Kidney epithelial cell (primary cell): ENCODE data around the gene MKLN1. TPM values are rescaled to one million over a fixed set of nuclear protein-coding genes. Genes with fewer than 3 reads are reported as not detected.

Source experiments
- DNase-seq: peaks from one replicate; pipeline ENCODE4 v3.0.0-alpha.2; 2010; ENCODE audit warnings: low read depth
- H3K27me3 ChIP-seq: 2 replicates; pipeline ENCODE4 v1.6.0; 2011; ENCODE audit warnings: low read length; ENCODE audit not compliant: control insufficient read depth, insufficient read depth
- H3K36me3 ChIP-seq: 2 replicates; pipeline ENCODE4 v1.5.1; 2011; ENCODE audit warnings: low read length; ENCODE audit not compliant: control insufficient read depth, insufficient read depth
- H3K4me3 ChIP-seq: 2 replicates; pipeline ENCODE4 v1.5.1; 2011; ENCODE audit warnings: low read depth, mild to moderate bottlenecking, control low read depth, low read length
- CTCF ChIP-seq: IDR thresholded peaks from 2 replicates; pipeline ENCODE4 v1.5.1; 2011; ENCODE audit warnings: mild to moderate bottlenecking, moderate library complexity, low read length, control low read depth, inconsistent platforms; ENCODE audit not compliant: insufficient read depth, poor library complexity, severe bottlenecking
- total RNA-seq: library from RNA; depleted of rRNA; stranded (reverse); fragments of >200 nt; gene quantifications from 2 replicates; pipeline ENCODE4 v1.2.3, GENCODE V29; 2015

The MKLN1 gene
- total RNA-seq, 1 donor from 2014 or later: 18.8 TPM

GRCh38 chr7:131299074-131299473 is 28.6 kb upstream of the MKLN1 start:
- Histone ChIP-seq H3K4me3 (no peak overlapping the region), H3K27me3 (no peaks in the 10 kb centered on the region), H3K36me3 (no peaks in the 10 kb centered on the region)
- no peak for DNase-seq
- no peak for TF ChIP-seq CTCF

- no peak for DNase-seq
- Histone ChIP-seq H3K4me3 (no peak overlapping the region), H3K36me3 (no peaks in the 10 kb centered on the region), H3K27me3 (no peaks in the 10 kb centered on the region)
- no peak for TF ChIP-seq CTCF
Observed at GRCh38 chr7:131300078-131300477, 27.6 kb upstream of the MKLN1 start.

GRCh38 chr7:131300572-131301466 is 26.9 kb upstream of the MKLN1 start:
- no peak for DNase-seq
- no peaks in the 10 kb centered on the region for H3K36me3 ChIP-seq
- no peaks in the 10 kb centered on the region for H3K27me3 ChIP-seq
- no peak overlapping the region for H3K4me3 ChIP-seq
- no peak for TF ChIP-seq CTCF

GRCh38 chr7:131302446-131302845 is 25.2 kb upstream of the MKLN1 start:
- Histone ChIP-seq H3K27me3 (no peaks in the 10 kb centered on the region), H3K36me3 (no peaks in the 10 kb centered on the region), H3K4me3 (no peak overlapping the region)
- DNase-seq: no peak
- TF ChIP-seq CTCF: no peak

GRCh38 chr7:131302876-131303707 is 24.6 kb upstream of the MKLN1 start:
- DNase-seq: no peak
- no peak overlapping the region for H3K4me3 ChIP-seq
- no peaks in the 10 kb centered on the region for H3K36me3 ChIP-seq
- peak; percentile 71 for TF ChIP-seq CTCF
- H3K27me3 ChIP-seq: no peaks in the 10 kb centered on the region
